ENCODE measurements around the gene AGAP1. TPM values are rescaled to one million over a fixed set of nuclear protein-coding genes. Genes with fewer than 3 reads are reported as not detected.

AGAP1 gene
- total RNA-seq, 1 donor from 2014 or later: 43.9 TPM

DNA sequence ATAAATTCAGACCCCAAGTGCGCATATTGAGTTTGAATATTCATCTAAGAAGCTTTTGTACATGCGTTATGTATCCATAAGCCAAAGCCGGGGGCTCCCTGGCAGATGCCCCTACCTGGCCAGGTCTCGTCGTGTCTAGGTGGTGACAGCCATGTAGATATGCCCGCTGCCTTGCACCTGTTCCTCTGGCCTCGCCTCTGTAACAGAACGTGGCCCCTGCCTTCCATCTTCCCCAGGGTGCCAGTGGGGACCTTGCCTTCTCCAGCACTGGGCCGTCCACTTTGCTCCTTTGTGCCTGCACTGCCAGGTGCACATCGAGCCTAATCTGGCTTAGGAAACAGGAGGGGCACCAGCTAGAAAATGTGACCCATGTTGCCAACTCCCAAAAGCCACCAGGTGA is 198.2 kb downstream of the AGAP1 start:
- Mint-ChIP-seq H3K27ac (ENCODE audit: unreplicated experiment) (no peak overlapping the region), H3K9me3 (ENCODE audit: unreplicated experiment) (no peaks in the 10 kb centered on the region), H3K4me1 (ENCODE audit: unreplicated experiment) (peaks cover 2% of the 10 kb centered on the region), H3K27me3 (ENCODE audit: unreplicated experiment) (peaks cover 5% of the 10 kb centered on the region), H3K36me3 (ENCODE audit: low read depth, unreplicated experiment) (no peaks in the 10 kb centered on the region), H3K4me3 (ENCODE audit: unreplicated experiment) (no peak overlapping the region)
- TF ChIP-seq CTCF (IDR thresholded peaks at IDR 0.05; ENCODE audit: unreplicated experiment): no peak
- no peak for DNase-seq (ENCODE audit: low spot score)

DNA sequence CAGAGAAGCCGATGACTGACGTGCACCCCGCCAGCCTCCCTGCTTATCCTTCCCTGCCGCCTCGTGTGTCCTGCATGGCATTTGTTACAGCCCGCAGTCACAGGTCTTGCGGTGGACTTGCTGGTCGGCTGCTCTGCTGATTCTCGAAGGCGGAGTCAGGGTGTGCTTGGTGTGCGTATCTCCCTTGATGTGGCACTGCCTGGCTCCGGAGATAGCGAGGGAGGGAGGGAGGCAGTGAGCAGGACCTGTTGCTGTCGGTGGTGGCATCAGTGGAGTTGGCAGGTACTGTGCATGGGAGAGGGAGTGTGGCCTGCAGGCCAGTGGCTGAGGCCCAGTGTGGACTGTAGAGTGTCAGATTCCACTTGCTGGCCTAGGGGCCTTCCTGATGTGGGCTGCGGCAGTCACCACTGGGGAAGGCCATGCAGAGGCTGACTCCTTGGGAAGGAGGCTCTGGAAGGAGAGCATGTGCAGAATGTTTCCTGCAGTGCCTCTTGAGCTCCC is 198.9 kb downstream of the AGAP1 start:
- H3K9me3 Mint-ChIP-seq (ENCODE audit: unreplicated experiment): no peaks in the 10 kb centered on the region
- DNase-seq (ENCODE audit: low spot score): no peak
- TF ChIP-seq CTCF (IDR thresholded peaks at IDR 0.05; ENCODE audit: unreplicated experiment): no peak
- H3K4me3 Mint-ChIP-seq (ENCODE audit: unreplicated experiment): no peak overlapping the region
- peaks cover 5% of the 10 kb centered on the region for H3K36me3 Mint-ChIP-seq (ENCODE audit: low read depth, unreplicated experiment)
- peaks cover 2% of the 10 kb centered on the region for H3K27me3 Mint-ChIP-seq (ENCODE audit: unreplicated experiment)
- no peak overlapping the region for H3K27ac Mint-ChIP-seq (ENCODE audit: unreplicated experiment)
- H3K4me1 Mint-ChIP-seq (ENCODE audit: unreplicated experiment): no peaks in the 10 kb centered on the region

DNA sequence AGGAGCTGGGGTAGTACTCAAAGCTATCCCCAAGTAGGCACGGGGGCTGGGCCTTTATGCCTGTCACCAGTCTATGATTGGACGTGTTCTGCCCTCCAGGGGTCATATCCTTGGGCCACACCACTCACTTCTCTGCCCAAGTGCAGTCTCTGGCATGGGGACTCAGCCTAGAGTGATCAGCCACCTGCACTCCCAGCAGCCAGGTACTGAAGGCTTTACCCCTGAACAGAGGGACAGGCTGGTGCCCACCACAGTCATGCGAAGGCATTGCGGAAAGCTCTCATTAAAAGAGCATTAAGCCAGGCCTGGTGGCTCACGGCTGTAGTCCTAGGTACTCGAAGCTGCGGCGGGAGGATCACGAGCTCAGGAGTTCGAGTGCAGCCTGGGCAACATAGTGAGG is 199.4 kb downstream of the AGAP1 start:
- H3K9me3 Mint-ChIP-seq (ENCODE audit: unreplicated experiment): no peaks in the 10 kb centered on the region

GRCh38 chr2:235694721-235695601 is 201.1 kb downstream of the AGAP1 start:
- no peak for DNase-seq (ENCODE audit: low spot score)
- H3K4me3 Mint-ChIP-seq (ENCODE audit: unreplicated experiment): no peak overlapping the region
- H3K27ac Mint-ChIP-seq (ENCODE audit: unreplicated experiment): no peak overlapping the region
- peaks cover 2% of the 10 kb centered on the region for H3K27me3 Mint-ChIP-seq (ENCODE audit: unreplicated experiment)
- no peaks in the 10 kb centered on the region for H3K9me3 Mint-ChIP-seq (ENCODE audit: unreplicated experiment)
- peaks cover 5% of the 10 kb centered on the region for H3K36me3 Mint-ChIP-seq (ENCODE audit: low read depth, unreplicated experiment)
- no peak for TF ChIP-seq CTCF (IDR thresholded peaks at IDR 0.05; ENCODE audit: unreplicated experiment)
- H3K4me1 Mint-ChIP-seq (ENCODE audit: unreplicated experiment): no peaks in the 10 kb centered on the region

More for the DNA sequence above, 199.4 kb downstream of the AGAP1 start:
- Mint-ChIP-seq H3K4me1 (ENCODE audit: unreplicated experiment) (no peaks in the 10 kb centered on the region), H3K4me3 (ENCODE audit: unreplicated experiment) (no peak overlapping the region), H3K36me3 (ENCODE audit: low read depth, unreplicated experiment) (peaks cover 5% of the 10 kb centered on the region), H3K27ac (ENCODE audit: unreplicated experiment) (no peak overlapping the region), H3K27me3 (ENCODE audit: unreplicated experiment) (peaks cover 2% of the 10 kb centered on the region)
- no peak for TF ChIP-seq CTCF (IDR thresholded peaks at IDR 0.05; ENCODE audit: unreplicated experiment)
- DNase-seq (ENCODE audit: low spot score): no peak

DNA sequence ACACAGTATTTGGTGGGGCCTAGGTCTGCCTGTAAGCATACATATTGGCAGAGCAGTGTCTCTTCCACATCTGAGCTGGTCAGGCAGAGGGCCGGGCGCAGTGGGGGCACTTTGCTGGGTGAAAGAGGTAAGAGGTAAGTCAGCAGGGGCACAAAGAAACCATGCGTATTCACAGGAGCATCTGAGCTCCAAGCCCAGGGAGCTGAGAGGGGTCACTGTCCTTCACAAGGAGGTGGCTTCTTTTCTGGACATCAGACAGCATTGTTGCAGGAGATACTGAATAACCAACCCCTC is 201.7 kb downstream of the AGAP1 start:
- peaks cover 2% of the 10 kb centered on the region for H3K27me3 Mint-ChIP-seq (ENCODE audit: unreplicated experiment)
- H3K9me3 Mint-ChIP-seq (ENCODE audit: unreplicated experiment): no peaks in the 10 kb centered on the region
- peaks cover 5% of the 10 kb centered on the region for H3K36me3 Mint-ChIP-seq (ENCODE audit: low read depth, unreplicated experiment)
- no peak for DNase-seq (ENCODE audit: low spot score)
- no peaks in the 10 kb centered on the region for H3K4me1 Mint-ChIP-seq (ENCODE audit: unreplicated experiment)
- no peak for TF ChIP-seq CTCF (IDR thresholded peaks at IDR 0.05; ENCODE audit: unreplicated experiment)
- no peak overlapping the region for H3K4me3 Mint-ChIP-seq (ENCODE audit: unreplicated experiment)
- H3K27ac Mint-ChIP-seq (ENCODE audit: unreplicated experiment): no peak overlapping the region
